ENCODE measurements around the gene PRICKLE1.
"Not testable (repeated sequence)": the region's sequence is repeated elsewhere in the genome, so short reads cannot be mapped to it uniquely, and the experiment has no call there.

PRICKLE1 gene

DNA sequence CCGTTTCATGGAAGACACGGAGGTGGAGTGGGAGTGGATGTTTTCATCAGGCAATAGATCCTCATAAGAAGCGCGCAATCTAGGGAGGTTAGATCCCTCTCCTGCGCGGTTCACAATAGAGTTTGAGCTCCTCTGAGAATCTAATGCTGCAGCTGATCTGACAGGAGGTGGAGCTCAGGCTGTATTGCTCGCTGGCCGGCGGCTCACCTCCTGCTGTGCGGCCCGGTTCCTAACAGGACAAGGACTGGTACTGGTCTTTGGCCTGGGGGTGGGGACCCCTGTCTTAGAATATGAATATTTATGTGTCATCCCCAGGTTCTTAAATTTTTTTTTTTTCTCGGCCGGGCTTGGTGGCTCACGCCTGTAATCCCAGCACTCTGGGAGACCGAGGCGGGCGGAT, 36.7 kb downstream of the PRICKLE1 start:
- DNase-seq = no peak

GRCh38 chr12:42550800-42551199, 38.7 kb downstream of the PRICKLE1 start:
- no peak for DNase-seq

GRCh38 chr12:42546709-42547108, 42.8 kb downstream of the PRICKLE1 start:
- no peak for DNase-seq

DNA sequence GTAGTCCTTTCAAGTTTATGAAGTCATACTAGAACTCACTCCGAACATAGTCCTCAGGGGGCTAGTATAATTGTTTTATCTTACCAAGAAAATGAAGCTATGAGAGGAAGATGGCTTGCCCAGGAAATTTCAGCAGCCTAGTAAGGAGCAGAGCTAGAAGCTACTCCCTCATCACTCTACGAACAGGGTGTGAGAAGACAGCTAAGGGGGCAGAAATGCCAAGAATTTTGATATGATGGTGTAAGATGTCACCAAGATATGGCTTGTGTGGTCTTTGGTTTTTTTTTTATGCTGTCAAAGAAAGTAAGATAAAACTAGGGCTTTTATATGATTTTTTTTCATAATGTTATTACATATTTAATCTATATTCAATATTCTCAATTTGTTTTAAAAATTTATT, 47.6 kb downstream of the PRICKLE1 start:
- DNase-seq = no peak

DNA sequence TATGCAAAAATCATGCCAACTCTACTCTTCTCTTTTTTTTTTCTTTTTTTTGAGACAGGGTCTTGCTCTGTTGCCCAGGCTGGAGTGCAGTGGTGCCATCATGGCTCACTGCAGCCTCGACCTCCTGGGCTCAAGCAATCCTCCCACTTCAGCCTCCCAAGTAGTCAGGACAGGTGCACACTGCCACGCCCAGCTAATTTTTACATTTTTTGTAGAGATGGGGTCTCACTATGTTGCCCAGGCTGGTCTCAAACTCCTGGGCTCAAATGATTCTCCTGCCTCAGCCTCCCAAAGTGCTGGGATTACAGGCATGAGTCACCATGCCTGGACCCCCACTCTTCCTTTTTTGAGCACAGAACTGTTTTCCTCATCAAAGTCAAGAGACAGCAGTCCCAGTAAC, 48.2 kb downstream of the PRICKLE1 start:
- DNase-seq = not testable (repeated sequence)

GRCh38 chr12:42539696-42540095, 49.9 kb downstream of the PRICKLE1 start:
- no peak for DNase-seq

GRCh38 chr12:42538203-42538602, 51.3 kb downstream of the PRICKLE1 start:
- DNase-seq = no peak

DNA sequence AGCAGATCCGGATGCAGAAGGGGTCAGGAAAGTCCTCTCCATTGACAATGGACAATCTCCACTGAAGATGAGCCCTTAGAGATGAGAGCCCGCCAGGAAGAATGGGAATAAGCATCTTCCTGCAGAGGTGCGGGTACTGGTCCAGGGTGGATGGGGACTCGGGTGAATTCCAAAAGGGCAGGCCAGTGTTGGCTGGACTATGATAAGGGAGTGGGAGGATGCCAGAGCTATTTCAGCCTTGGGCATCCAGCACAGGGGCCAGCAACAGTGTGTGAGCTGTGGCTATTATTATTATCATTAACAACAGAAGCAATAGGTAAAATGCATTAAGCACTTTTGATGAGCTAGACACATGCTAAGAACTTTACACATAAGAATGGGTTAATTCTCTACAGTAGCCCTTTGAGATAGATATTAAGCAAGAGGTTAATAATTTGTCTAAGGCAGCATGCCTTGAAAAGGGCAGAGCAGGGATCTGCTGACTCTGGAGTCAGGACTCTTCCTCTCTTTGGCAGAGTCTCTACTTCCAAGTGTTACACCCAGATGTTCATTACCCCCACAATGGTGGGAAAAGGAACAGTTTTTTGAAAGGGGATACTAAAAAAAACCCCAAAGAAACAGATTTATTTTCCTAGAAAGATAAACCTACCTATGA, 55.2 kb downstream of the PRICKLE1 start:
- no peak for DNase-seq

GRCh38 chr12:42530284-42530683, 59.3 kb downstream of the PRICKLE1 start:
- no peak for DNase-seq

DNA sequence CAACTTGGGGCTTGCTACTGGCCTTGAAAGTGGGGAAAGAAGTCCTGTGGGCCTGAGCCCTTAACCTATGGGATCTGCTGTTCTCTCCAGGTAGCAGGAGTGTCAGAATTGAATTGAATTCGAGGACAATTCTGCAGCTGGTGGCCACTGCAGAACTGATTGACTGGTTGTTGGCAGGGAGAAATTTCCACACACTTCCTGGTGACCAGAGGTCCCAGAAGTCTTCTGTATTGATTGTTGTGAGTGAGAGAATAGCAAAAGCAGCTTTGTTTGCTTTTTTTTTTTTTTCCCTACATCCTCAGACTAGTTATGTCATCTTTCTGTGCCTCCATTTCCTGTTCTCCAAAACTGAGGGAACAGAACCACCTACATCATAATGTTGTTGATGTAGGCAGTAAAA, 64.1 kb downstream of the PRICKLE1 start:
- DNase-seq = no peak

- no peak for DNase-seq
These were observed 64.8 kb downstream of the PRICKLE1 start for GRCh38 chr12:42524716-42525115.

- no peak for DNase-seq
These were observed 73.0 kb downstream of the PRICKLE1 start for GRCh38 chr12:42516573-42516972.

- no peak for DNase-seq
These were observed 77.9 kb downstream of the PRICKLE1 start for GRCh38 chr12:42511656-42512055.

DNA sequence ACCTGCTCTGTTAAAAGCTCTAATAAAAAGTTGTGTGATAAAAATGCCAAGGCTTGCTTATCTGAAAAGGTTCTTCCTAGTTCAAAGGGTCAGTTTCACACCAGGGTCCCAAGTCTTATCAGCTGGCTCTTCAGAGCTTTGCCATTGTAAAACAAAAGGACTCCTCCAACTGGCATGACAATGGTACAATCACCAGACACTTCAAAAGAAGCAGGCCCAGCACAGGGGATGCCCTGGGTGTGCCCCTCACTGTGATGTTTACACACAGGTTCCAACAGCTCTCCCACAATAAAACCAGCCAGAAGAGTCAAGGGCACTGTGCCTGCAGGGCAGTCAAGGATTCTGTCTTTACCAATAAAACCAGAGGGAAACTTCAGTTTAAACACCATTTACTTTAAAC, 78.7 kb downstream of the PRICKLE1 start:
- DNase-seq = no peak

- no peak for DNase-seq
These were observed 80.6 kb downstream of the PRICKLE1 start for GRCh38 chr12:42508913-42509460.

GRCh38 chr12:42507565-42507964, 82.0 kb downstream of the PRICKLE1 start:
- DNase-seq = no peak

- DNase-seq = no peak
These were observed 82.5 kb downstream of the PRICKLE1 start for GRCh38 chr12:42507081-42507480.

- DNase-seq = no peak
These were observed 85.5 kb downstream of the PRICKLE1 start for GRCh38 chr12:42504049-42504448.

DNA sequence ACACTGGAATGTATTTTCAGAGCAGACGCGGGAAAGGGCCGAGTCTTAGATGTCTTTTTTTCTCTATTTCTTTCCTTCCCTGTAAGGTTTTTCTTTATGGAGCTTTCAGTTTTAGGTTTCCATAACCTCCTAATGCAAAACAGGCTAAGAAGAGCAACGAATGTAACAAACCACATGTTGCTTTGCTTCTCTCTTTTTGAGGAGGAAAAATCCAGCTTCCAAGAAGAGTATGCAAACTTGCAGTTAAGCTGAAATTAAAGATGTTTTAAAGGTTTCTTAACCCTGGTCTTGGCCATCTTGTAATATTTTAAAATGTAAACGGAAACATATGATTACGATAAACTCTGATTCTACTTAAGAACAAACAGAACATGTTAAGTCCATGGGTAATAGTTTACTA, 86.9 kb downstream of the PRICKLE1 start:
- no peak for DNase-seq

GRCh38 chr12:42498549-42499247, 90.8 kb downstream of the PRICKLE1 start:
- DNase-seq = no peak

DNA sequence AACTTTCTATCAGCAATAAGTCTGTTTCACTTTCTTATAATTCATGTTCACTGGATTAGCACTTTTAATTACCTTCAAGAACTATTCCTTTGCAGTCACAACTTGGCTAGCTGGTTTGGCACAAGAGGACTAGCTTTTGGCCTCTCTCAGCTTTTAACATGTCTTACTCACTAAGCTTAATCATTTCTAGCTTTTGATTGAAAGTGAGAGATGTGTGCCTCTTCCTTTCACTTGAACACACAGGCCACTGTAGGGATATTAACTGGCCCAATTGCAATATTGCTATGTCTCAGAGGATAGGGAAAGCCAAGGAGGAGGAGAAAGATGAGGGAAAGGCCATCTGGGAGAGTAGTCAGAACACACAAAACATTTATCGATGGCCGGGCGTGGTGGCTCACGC, 92.7 kb downstream of the PRICKLE1 start:
- DNase-seq = no peak

DNA sequence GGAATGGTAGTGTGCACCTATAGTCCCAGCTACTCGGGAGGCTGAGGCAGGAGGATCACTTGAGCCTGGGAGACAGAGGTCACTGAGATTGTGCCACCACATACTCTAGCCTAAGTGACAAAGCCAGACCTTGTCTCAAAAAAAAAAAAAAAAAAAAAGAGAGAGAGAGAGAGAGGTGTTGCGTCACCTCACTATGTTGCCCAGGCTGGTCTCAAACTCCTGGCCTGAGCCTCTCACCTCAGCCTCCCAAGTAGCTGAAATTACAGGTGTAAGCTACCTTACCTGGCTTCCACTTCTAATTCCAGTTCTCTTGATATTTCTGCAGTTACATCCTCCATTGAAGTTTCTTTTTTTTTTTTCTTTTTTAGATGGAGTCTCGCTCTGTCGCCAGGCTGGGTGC, 94.3 kb downstream of the PRICKLE1 start:
- no peak for DNase-seq

DNA sequence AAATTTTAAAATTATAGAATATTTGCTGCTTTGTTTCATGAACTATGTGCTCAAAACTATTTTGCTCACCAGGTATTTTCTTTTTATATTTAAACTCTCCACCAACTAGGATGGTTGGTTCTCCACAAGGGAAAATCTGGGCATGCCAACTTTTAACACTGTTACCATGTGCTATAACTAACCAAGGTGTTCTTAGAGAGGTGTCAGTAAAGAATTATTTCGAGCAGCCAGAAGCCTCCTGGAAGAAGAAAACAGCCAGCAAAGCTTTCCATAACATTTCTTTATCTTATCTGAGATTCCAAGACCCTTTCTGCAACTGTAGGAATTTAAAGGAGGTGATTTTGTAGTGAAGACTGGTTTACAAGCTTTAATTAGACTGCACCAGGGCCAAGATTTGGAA, 97.3 kb downstream of the PRICKLE1 start:
- DNase-seq = no peak

GRCh38 chr12:42490261-42490842, 99.2 kb downstream of the PRICKLE1 start:
- DNase-seq = no peak

Data from T-helper 2 cell (primary cell).